Esophagus muscularis mucosa (tissue), 4 donors: ENCODE data around the gene STK10. TPM values are rescaled to one million over a fixed set of nuclear protein-coding genes. Genes with fewer than 3 reads are reported as not detected.

Source experiments
- DNase-seq: peaks from one replicate; pipeline ENCODE4 v3.0.0-alpha.2; 2017; ENCODE audit errors: extremely low spot score
- H3K27ac ChIP-seq, 4 donors: fragments of 200-600 bp; sonication (generic); replicated peaks in 1 of 4; 1 replicate in 3 of 4; 2 replicates in 1 of 4; pipeline ENCODE4 v1.5.1; 2016 to 2019; ENCODE audit warnings: mild to moderate bottlenecking in 1 of 4
- H3K27me3 ChIP-seq, 4 donors: fragments of 200-600 bp; sonication (generic); one replicate each; pipeline versions ENCODE4 v1.5.1 to v1.6.0; 2016 to 2019
- H3K36me3 ChIP-seq, 4 donors: fragments of 200-600 bp; sonication (generic); one replicate each; pipeline ENCODE4 v1.5.1; 2016 to 2019
- H3K4me1 ChIP-seq, 4 donors: fragments of 200-600 bp; sonication (generic); one replicate each; pipeline ENCODE4 v1.5.1; 2016 to 2019
- H3K4me3 ChIP-seq, 4 donors: fragments of 200-600 bp; sonication (generic); 1 replicate in 2 of 4; 2 replicates in 2 of 4; pipeline ENCODE4 v1.5.1; 2016 to 2019; ENCODE audit warnings: mild to moderate bottlenecking in 4 of 4, moderate library complexity in 1 of 4
- H3K9me3 ChIP-seq, 4 donors: fragments of 200-600 bp; sonication (generic); 1 replicate in 3 of 4; 2 replicates in 1 of 4; pipeline ENCODE4 v1.5.1; 2016 to 2019
- CTCF ChIP-seq, 3 experiments: fragments of 200-600 bp in 2 of 3; fragments of 450-650 bp in 1 of 3; sonication (generic) in 2 of 3; IDR thresholded peaks; one replicate each; pipeline ENCODE4 v1.5.1; 2017 to 2019; ENCODE audit warnings: antibody characterized with exemption in 3 of 3, mild to moderate bottlenecking in 2 of 3, moderate library complexity in 1 of 3
- EP300 ChIP-seq: sonication (generic); formaldehyde crosslinking; IDR thresholded peaks from one replicate; pipeline ENCODE4 v1.6.1; 2017; ENCODE audit warnings: antibody characterized with exemption
- POLR2A ChIP-seq: fragments of 450-650 bp; IDR thresholded peaks from one replicate; pipeline ENCODE4 v1.6.1; 2017; ENCODE audit warnings: antibody characterized with exemption, moderate library complexity, mild to moderate bottlenecking, low read depth
- POLR2AphosphoS5 ChIP-seq, 2 donors: sonication (generic); formaldehyde crosslinking; IDR thresholded peaks; one replicate each; pipeline ENCODE4 v1.6.1; 2017; ENCODE audit warnings: antibody characterized with exemption in 2 of 2
- WGBS: methylation state at CpG from one replicate; pipeline ENCODE4 v1.1.5; 2018; 5-methylcytosine and 5-hydroxymethylcytosine counted together
- intact Hi-C: fragments of 100-400 bp; cut with DNase I; formaldehyde crosslinking; loops from one replicate; pipeline ENCODE4 v1.15.1; 2023
- total RNA-seq, 4 donors: library from RNA; depleted of rRNA; stranded (reverse); fragments of >200 nt; gene quantifications; one replicate each; pipeline versions ENCODE4 v1.1.0 to v1.2.1, GENCODE V29; 2016

STK10 gene
- total RNA-seq, 4 donors from 2014 or later: 18.8 to 21.8 (median 19.4) TPM

- intact Hi-C loops: no loop called here
- Histone ChIP-seq H3K9me3 (no peaks in the 10 kb centered on the region), H3K4me1 (peaks cover 5 to 12% (median 10%) of the 10 kb centered on the region in 4 donors), H3K27me3 (no peaks in the 10 kb centered on the region), H3K27ac (no peak overlapping the region), H3K36me3 (peaks cover 18 to 68% (median 64%) of the 10 kb centered on the region in 4 donors), H3K4me3 (no peak overlapping the region)
- DNase-seq: no peak
- 90% methylated on average over 12 of the region's 12 CpGs for WGBS
- TF ChIP-seq POLR2A (no peak), POLR2AphosphoS5 (IDR thresholded peaks at IDR 0.05) (no peak), CTCF (IDR thresholded peaks at IDR 0.05) (no peak), EP300 (no peak)
These were observed 139.4 kb downstream of the STK10 start for GRCh38 chr5:172048539-172049101.

GRCh38 chr5:172048170-172048422, 139.9 kb downstream of the STK10 start:
- Histone ChIP-seq H3K4me1 (peaks cover 5 to 12% (median 10%) of the 10 kb centered on the region in 4 donors), H3K4me3 (no peak overlapping the region), H3K27ac (no peak overlapping the region), H3K36me3 (peaks cover 18 to 70% (median 65%) of the 10 kb centered on the region in 4 donors), H3K27me3 (no peaks in the 10 kb centered on the region), H3K9me3 (no peaks in the 10 kb centered on the region)
- TF ChIP-seq CTCF (IDR thresholded peaks at IDR 0.05) (no peak), EP300 (no peak), POLR2AphosphoS5 (IDR thresholded peaks at IDR 0.05) (no peak), POLR2A (no peak)
- no peak for DNase-seq
- intact Hi-C loops: no loop called here
- WGBS: 64% methylated on average over 1 of the region's 1 CpG

- intact Hi-C loops: no loop called here
- WGBS: 93% methylated on average over 4 of the region's 4 CpGs
- H3K27ac ChIP-seq: no peak overlapping the region
- H3K9me3 ChIP-seq: no peaks in the 10 kb centered on the region
- no peak overlapping the region for H3K4me3 ChIP-seq
- H3K4me1 ChIP-seq: no peaks in the 10 kb centered on the region
- TF ChIP-seq POLR2AphosphoS5 (IDR thresholded peaks at IDR 0.05): no peak
- no peak for TF ChIP-seq EP300
- TF ChIP-seq CTCF (IDR thresholded peaks at IDR 0.05): no peak
- no peak for TF ChIP-seq POLR2A
- peaks cover 12 to 58% (median 53%) of the 10 kb centered on the region in 4 donors for H3K36me3 ChIP-seq
- no peaks in the 10 kb centered on the region for H3K27me3 ChIP-seq
- DNase-seq: no peak
These were observed 141.4 kb downstream of the STK10 start for GRCh38 chr5:172046593-172046992.

GRCh38 chr5:172045315-172045632, 142.8 kb downstream of the STK10 start:
- 66% methylated on average over 7 of the region's 7 CpGs for WGBS
- intact Hi-C loops: no loop called here

More at GRCh38 chr5:172045315-172045632, 142.8 kb downstream of the STK10 start:
- peaks cover 12 to 45% (median 40%) of the 10 kb centered on the region in 4 donors for H3K36me3 ChIP-seq
- H3K27me3 ChIP-seq: no peaks in the 10 kb centered on the region
- H3K4me1 ChIP-seq: peaks cover 0 to 3% (median under 1%) of the 10 kb centered on the region in 4 donors
- no peak overlapping the region for H3K27ac ChIP-seq
- H3K4me3 ChIP-seq: no peak overlapping the region
- TF ChIP-seq CTCF (IDR thresholded peaks at IDR 0.05) (no peak), POLR2A (no peak), POLR2AphosphoS5 (IDR thresholded peaks at IDR 0.05) (no peak), EP300 (no peak)
- no peaks in the 10 kb centered on the region for H3K9me3 ChIP-seq
- no peak for DNase-seq
